Subcutaneous abdominal adipose tissue (tissue), 5 donors: Measurements from ENCODE around the gene CHST9.
"Not testable (repeated sequence)": the region's sequence is repeated elsewhere in the genome, so short reads cannot be mapped to it uniquely, and the experiment has no call there.

Experiments
- H3K27ac ChIP-seq: one replicate; pipeline ENCODE4 v1.7.0; 2013; ENCODE audit warnings: low read depth, mild to moderate bottlenecking, inconsistent platforms, low read length, moderate library complexity
- H3K27me3 ChIP-seq, 5 donors: one replicate each; pipeline ENCODE4 v1.7.0; 2013; ENCODE audit warnings: low read length in 5 of 5, inconsistent platforms in 1 of 5; ENCODE audit not compliant: control insufficient read depth in 5 of 5, insufficient read depth in 4 of 5
- H3K36me3 ChIP-seq, 5 donors: one replicate each; pipeline ENCODE4 v1.7.0; 2013; ENCODE audit warnings: low read length in 5 of 5; ENCODE audit not compliant: control insufficient read depth in 5 of 5, insufficient read depth in 5 of 5
- H3K4me1 ChIP-seq, 5 donors: one replicate each; pipeline ENCODE4 v1.7.0; 2013; ENCODE audit warnings: low read length in 5 of 5, mild to moderate bottlenecking in 3 of 5, moderate library complexity in 1 of 5; ENCODE audit not compliant: control insufficient read depth in 5 of 5, insufficient read depth in 5 of 5
- H3K4me3 ChIP-seq, 5 donors: one replicate each; pipeline ENCODE4 v1.7.0; 2013; ENCODE audit warnings: low read length in 5 of 5, low read depth in 1 of 5
- H3K9ac ChIP-seq, 5 donors: one replicate each; pipeline ENCODE4 v1.7.0; 2013; ENCODE audit warnings: low read length in 5 of 5, mild to moderate bottlenecking in 4 of 5, moderate library complexity in 3 of 5
- H3K9me3 ChIP-seq, 5 donors: one replicate each; pipeline ENCODE4 v1.7.0; 2013; ENCODE audit warnings: low read length in 5 of 5; ENCODE audit not compliant: control insufficient read depth in 5 of 5
- donor health status: healthy.
- donor health status: healthy.
- donor health status: healthy.
- donor health status: healthy.
- donor health status: healthy.

The CHST9 gene

GRCh38 chr18:27185025-27185763 is at the start of gene CHST9:
CHST9 (minus strand) TSS chr18:27185308; CDS start chr18:27142809, 42,499 bp downstream.
- peaks cover 0 to 7% (median 4%) of the 10 kb centered on the region in 5 donors for H3K4me1 ChIP-seq
- H3K4me3 ChIP-seq: no peak within 1 kb of the TSS
- peaks cover 8 to 21% (median 12%) of the 10 kb centered on the region in 5 donors for H3K27me3 ChIP-seq
- no peaks in the 10 kb centered on the region for H3K36me3 ChIP-seq
- no peak within 1 kb of the TSS for H3K9ac ChIP-seq
- H3K9me3 ChIP-seq: no peaks in the 10 kb centered on the region
- H3K27ac ChIP-seq: no peak within 1 kb of the TSS

- not testable (repeated sequence) for H3K27me3 ChIP-seq, H3K9ac ChIP-seq, H3K36me3 ChIP-seq, H3K27ac ChIP-seq, H3K9me3 ChIP-seq, H3K4me3 ChIP-seq
- H3K4me1 ChIP-seq: peaks cover 0 to 12% (median 0%) of the 10 kb centered on the region in 5 donors
These were observed 47.2 kb upstream of the CHST9 start for GRCh38 chr18:27232355-27232754.

GRCh38 chr18:27231671-27232070 is 46.6 kb upstream of the CHST9 start:
- not testable (repeated sequence) for H3K9me3 ChIP-seq, H3K4me3 ChIP-seq, H3K9ac ChIP-seq, H3K27me3 ChIP-seq, H3K36me3 ChIP-seq, H3K27ac ChIP-seq
- H3K4me1 ChIP-seq: peaks cover 0 to 12% (median 0%) of the 10 kb centered on the region in 5 donors

- H3K4me1 ChIP-seq: peaks cover 0 to 12% (median 0%) of the 10 kb centered on the region in 5 donors
- not testable (repeated sequence) for H3K9me3 ChIP-seq, H3K27me3 ChIP-seq, H3K36me3 ChIP-seq, H3K4me3 ChIP-seq, H3K27ac ChIP-seq, H3K9ac ChIP-seq
These were observed 46.1 kb upstream of the CHST9 start for GRCh38 chr18:27231221-27231620.

- H3K9me3 ChIP-seq: no peaks in the 10 kb centered on the region
- no peak overlapping the region for H3K9ac ChIP-seq
- H3K27me3 ChIP-seq: no peaks in the 10 kb centered on the region
- H3K27ac ChIP-seq: no peak overlapping the region
- H3K4me3 ChIP-seq: no peak overlapping the region
- H3K4me1 ChIP-seq: no peaks in the 10 kb centered on the region
- H3K36me3 ChIP-seq: no peaks in the 10 kb centered on the region
These were observed 42.6 kb upstream of the CHST9 start for GRCh38 chr18:27227721-27228120.

GRCh38 chr18:27226556-27227075 is 41.5 kb upstream of the CHST9 start:
- Histone ChIP-seq H3K27ac (no peak overlapping the region), H3K36me3 (no peaks in the 10 kb centered on the region), H3K9ac (no peak overlapping the region), H3K4me3 (no peak overlapping the region), H3K9me3 (no peaks in the 10 kb centered on the region), H3K27me3 (no peaks in the 10 kb centered on the region), H3K4me1 (no peaks in the 10 kb centered on the region)

- Histone ChIP-seq H3K27ac (no peak overlapping the region), H3K4me1 (no peaks in the 10 kb centered on the region), H3K36me3 (no peaks in the 10 kb centered on the region), H3K27me3 (no peaks in the 10 kb centered on the region), H3K9ac (no peak overlapping the region), H3K4me3 (no peak overlapping the region), H3K9me3 (no peaks in the 10 kb centered on the region)
These were observed 40.9 kb upstream of the CHST9 start for GRCh38 chr18:27225947-27226481.

GRCh38 chr18:27223526-27224291 is 38.6 kb upstream of the CHST9 start:
- H3K4me1 ChIP-seq: no peaks in the 10 kb centered on the region
- no peak overlapping the region for H3K9ac ChIP-seq
- H3K36me3 ChIP-seq: no peaks in the 10 kb centered on the region
- no peaks in the 10 kb centered on the region for H3K27me3 ChIP-seq
- no peak overlapping the region for H3K4me3 ChIP-seq
- no peaks in the 10 kb centered on the region for H3K9me3 ChIP-seq
- H3K27ac ChIP-seq: no peak overlapping the region

- Histone ChIP-seq H3K9ac (no peak overlapping the region), H3K27me3 (no peaks in the 10 kb centered on the region), H3K4me3 (no peak overlapping the region), H3K27ac (no peak overlapping the region), H3K36me3 (no peaks in the 10 kb centered on the region), H3K9me3 (no peaks in the 10 kb centered on the region), H3K4me1 (peaks cover 0 to 1% (median 0%) of the 10 kb centered on the region in 5 donors)
These were observed 29.7 kb upstream of the CHST9 start for GRCh38 chr18:27214831-27215230.
